Measurements from ENCODE around the gene MBD5.

The MBD5 gene

GRCh38 chr2:148554459-148555247 lies 533.8 kb downstream of the MBD5 start:
- no peak for FAIRE-seq

DNA sequence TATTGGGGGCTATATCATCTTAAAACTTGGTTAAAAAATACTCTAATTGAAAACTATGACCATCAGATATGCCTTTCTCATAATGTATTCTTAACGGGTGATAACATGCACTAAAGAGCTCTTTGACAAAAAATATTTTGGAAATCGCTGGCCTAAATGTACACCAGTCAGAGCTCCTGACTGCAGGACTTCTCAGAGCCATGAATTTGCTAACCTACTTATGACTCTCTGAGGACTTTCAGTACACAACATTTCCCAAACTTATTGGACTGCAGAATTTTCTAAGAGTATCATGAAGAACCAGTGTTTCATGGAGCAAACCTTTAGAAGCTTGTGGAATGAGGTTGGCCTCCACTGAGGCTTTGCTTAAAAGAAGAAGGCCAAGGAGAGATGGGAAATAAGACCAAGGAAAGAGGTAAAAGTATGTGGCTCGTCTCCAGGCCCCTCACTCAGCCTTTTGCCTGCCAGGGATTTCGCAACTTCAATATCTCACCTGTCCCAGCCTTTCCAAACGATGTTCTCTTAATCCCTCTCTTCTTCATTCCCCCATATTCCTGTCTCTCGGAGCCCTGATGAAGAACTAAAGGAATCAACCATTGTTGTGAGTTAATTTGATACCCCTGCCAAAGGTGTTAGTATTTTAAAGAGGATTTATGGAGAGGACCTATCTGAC lies 534.9 kb downstream of the MBD5 start:
- no peak for FAIRE-seq

DNA sequence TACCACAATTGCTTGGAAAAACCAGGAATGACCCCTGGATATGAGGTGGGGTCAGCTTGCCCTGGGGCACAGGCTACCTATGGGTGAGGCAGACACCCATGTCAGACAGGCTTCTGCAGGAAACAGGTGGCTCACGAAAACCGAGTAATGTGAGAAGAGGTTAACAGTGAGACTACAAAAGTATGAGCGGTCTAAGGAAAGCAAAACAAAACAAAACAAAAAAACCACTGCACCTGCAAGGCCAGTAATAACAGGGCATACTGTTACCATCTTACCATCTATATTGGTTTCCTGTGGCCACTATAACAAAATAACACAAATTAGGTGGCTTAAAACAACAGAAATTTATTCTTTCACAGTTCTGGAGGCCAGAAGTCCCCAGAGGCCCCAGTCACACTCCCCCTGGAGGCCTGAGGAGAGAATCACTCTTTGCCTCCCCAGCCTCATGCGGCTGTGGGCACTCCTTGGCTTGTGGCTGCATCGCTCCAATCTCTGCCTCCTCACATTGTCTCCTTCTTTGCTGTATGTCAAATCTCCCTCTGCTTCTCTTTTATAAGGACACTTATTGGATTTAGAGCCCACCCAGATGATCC lies 537.0 kb downstream of the MBD5 start:
- FAIRE-seq, result no peak

DNA sequence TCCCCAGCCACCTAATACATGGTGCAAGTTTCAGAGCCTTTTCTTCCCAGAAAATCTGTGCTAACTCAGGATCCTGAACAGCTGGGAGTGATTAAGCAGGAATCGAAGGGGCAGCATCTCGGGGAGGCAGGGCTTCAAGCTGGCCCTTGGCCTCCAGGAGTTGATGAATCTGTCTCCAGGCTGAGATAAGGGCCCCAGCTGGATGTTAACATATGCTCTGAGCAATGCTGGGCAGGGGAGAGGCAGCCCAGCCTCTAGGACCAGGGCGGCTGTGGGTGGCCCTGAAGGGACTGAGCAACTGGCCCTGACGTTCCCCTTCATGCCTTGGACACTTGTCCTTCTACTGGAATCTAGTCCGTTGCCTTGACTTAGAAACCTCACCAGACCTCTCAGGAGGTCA lies 539.6 kb downstream of the MBD5 start:
- no peak for FAIRE-seq

- FAIRE-seq, result no peak
Measured at GRCh38 chr2:148561389-148561788, 540.5 kb downstream of the MBD5 start.

DNA sequence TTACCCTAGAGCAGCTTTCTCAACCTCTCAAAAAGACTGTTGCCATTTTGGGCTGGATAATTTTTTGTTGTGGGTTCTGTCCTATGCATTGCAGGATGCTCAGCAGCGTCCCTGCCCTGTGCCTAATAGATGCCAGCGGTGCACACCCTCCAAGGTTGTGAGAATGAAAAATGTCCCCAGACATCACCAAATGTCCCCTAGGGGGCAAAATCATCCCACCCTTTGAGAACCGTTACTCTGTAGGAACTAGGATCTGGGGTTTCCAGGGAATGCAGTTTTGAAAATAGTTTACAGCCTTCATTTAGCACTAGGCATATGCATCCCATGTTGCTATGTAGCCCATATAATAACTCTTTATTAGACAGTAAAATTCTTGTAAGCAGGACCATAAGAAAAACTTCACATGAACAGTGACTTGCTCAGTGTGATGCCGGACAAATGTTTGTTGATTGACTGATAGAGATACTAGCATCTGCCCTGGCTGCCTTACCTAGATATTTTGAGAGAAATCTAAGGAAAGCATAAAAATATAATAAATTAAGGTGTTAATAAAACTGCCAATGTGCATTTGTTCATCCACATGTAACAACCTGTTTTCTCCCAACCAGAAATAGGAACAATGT lies 544.5 kb downstream of the MBD5 start:
- FAIRE-seq, result no peak
